Endothelial cell of coronary artery (primary cell): ENCODE data around the gene SLC9A7. TPM values are rescaled to one million over a fixed set of nuclear protein-coding genes. Genes with fewer than 3 reads are reported as not detected.

Experiments used
- total RNA-seq: library from RNA; depleted of rRNA; stranded (reverse); fragments of >200 nt; gene quantifications from 2 replicates; pipeline ENCODE4 v1.2.3, GENCODE V29; 2014

The SLC9A7 gene
- total RNA-seq = 24.7 and 37.3 TPM in 2 replicates

DNA sequence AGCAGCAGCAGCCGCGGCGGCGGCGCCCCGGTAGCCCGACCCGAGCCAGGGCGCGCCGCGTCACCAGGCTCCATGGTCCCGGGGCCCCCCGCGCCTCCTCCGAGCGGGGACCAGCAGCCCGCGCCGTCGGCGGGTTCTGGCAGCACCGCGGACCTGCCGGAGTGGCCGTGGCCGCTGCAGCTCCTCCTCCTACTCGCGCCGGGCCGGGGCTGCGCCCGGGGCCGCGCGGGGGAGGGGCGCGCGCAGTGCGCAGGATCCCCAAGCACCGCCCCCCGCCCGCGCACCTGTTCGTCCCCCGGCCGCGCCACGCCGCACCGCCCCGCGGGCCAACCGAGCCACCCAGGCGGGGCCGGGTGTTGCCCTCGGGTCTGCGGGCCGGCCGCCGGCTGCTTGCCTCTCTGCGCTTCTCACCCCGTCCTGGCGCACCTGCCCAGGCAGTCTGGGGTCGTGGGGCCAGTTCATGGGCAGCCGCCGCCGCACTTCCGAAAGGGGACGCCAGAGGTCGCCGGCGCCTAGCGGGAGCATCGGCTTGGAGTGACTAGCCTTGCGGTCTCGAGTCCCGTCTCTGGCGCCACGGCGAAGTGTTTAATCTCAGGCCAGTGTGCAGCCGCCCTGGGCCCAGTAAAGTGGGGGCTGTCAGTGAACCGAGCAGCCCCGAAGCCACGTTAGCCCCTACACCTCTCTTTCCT, at the start of gene SLC9A7:
TSS of gene SLC9A7 (minus strand) at position 163 of the 689 bp plus-strand sequence. CDS start at position 74, 89 bp downstream.

DNA sequence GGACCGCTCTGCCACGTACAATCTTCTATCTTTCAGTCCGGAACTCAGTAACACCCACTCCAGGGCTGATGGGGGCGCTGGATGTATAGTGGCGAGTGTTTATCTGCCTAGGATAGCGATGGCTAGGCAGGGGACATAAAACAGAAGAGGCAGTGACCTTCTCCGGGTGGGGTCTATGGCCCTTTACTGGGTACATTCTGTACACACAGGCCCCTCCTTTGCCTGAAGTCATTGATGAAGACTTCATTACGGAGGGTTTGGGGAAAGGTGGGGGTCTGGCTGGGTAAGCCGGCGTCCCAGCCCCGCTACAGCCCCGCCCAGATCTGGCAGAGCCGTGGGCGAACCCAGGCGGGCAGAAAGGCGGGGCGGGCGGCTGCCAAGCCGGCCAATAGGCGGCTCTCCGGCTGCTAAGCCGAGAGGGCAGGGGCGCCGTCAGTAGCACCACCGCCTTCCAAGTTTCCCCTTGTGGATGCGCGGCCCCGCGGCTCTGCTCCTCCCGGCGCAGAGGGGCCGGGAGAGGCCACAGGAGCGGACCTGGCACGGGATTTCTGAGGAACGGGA, 185.5 kb downstream of the SLC9A7 start, which contains the start of gene CHST7:
TSS of gene CHST7 (plus strand) at position 435 of the 561 bp plus-strand sequence. CDS start 167 bp downstream, outside the sequence.

Other genes with a start within 250 kb of the SLC9A7 start
- 3.1 and 5.2 TPM in 2 replicates for gene ZNF674, start 213.7 kb downstream of the SLC9A7 start, total RNA-seq
- gene CHST7, start 185.4 kb downstream of the SLC9A7 start, total RNA-seq = 24.2 and 25.2 TPM in 2 replicates
- 21.9 and 30.0 TPM in 2 replicates for gene RP2, start 77.9 kb upstream of the SLC9A7 start, total RNA-seq
- 9.8 and 11.2 TPM in 2 replicates for gene JADE3, start 153.3 kb upstream of the SLC9A7 start, total RNA-seq